ENCODE results near the gene TES. TPM values are rescaled to one million over a fixed set of nuclear protein-coding genes. Genes with fewer than 3 reads are reported as not detected.

Gene TES
- total RNA-seq, 1 donor from 2014 or later = 74.3 TPM

GRCh38 chr7:116193329-116194087 lies 16.8 kb upstream of the TES start:
- DNase-seq (ENCODE audit: low spot score) = no peak

DNA sequence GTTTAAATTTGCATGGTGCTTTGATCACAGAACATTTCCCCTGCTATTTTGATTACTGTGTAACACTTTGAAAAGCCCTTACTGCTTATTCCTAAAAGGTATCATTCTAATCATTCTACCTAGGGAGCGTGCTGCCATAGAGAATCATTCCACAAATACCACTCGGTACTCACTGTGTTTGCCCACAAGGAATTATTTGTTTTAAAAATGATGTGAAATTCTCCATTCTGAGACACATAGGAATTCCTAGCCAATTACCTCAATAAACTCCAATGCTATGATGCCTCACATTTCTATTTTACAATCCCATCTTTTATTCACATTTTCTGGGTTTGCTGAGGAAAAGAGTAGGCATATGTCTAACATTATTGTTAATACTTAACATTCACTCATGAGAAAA lies 16.2 kb upstream of the TES start:
- no peak for DNase-seq (ENCODE audit: low spot score)

DNA sequence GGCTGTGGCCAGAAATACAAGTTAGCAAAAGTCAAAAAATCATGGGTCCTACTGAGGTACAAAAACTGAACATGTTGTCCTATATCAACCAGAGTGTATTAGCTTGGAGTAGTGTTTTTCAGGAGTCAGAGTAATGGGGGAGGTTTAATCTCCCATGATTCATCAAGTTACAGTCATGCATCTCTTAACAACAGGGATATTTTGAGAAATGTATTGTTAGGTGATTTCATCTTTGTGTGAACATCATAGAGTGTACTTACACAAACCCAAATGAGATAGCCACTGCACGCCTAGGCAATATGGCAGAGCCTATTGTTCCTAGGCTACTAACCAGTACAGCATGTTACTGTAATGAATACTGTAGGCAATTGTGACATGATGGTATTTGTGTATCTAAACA lies 14.9 kb upstream of the TES start:
- no peak for DNase-seq (ENCODE audit: low spot score)

DNA sequence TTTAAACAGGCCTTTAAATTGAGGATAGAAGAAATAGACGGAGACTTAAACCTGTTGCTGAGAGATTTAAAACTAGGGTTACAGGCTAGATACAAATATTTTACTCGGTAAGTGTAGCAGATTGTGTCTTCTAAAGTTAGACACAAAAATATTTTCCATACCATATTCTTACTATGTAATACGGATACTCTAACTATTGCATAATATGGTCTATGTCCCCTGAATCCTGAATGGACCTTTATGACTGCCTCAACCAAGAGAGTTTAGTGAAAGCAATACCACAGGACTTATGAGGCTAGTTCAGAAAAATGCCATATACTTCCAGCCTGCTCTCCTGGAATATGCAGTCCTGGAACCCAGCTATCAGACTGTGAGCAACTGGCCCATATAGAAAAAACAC lies 13.4 kb upstream of the TES start:
- DNase-seq (ENCODE audit: low spot score) = no peak

- no peak for DNase-seq (ENCODE audit: low spot score)
Observed at GRCh38 chr7:116197360-116197759, 13.0 kb upstream of the TES start.

DNA sequence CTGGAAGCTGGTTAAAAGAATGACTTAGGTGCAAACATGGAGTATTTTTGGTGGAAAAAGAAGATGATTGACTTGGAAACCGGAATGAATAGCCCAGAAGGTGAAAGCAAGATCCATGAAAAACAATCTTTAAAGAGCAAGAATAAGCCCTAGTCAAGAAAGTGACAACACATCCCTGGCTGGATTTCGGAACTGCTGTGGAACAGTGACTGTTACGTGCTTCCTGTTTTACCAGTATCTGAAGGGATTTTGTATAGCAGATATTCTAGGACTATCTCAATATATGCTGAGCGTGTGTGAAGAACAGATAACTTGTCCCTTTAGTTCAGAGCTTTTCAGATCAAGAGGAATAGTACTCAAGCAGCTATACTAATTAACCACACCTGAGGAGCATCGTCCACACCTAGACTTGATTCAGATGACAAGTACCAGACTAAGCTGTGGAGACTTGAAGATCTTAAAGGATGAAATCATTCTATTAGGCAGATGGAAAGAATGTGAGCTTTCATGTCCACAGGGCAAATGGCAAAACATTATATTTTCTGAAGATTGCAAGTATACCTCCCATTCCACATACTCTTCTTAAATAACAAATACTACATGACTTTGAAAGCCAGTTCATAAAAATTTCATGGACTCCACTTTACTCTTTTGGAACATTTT lies 11.5 kb upstream of the TES start:
- DNase-seq (ENCODE audit: low spot score) = no peak

DNA sequence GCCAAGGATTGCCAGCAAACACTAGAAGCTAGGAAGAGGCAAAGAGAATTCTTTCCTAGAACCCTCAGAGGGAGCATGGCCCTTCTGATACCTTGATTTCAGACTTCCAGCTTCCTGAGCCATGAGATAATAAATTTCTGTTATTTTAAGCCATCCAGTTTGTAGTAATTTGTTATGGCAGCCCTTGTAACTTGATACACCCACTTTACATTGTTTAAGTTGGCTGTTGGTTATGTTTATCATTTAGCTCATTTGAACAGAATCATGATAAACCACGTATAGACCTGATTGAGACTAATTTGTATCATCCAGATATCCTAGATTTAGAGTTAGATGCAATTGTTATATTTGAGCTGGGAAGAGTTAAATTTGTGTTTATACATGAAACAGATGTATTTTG lies 9.4 kb upstream of the TES start:
- DNase-seq (ENCODE audit: low spot score) = no peak

DNA sequence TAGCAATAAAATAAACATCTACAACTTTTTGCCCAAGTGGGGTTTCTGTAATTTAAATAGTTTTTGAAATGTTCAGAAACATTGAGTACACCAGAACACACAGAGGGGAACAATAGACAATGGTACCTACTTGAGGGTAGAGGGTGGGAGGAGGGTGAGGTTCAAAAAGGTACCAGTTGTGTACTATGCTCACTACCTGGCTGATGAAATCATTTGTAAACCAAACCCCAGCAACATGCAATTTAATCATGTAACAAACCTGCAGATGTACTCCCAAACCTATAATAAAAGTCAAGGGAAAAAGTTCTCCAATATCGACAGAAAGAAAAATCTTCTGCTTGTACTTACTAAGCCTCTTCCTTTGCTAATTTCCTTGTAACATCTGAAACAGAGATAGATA lies 4.2 kb upstream of the TES start:
- no peak for DNase-seq (ENCODE audit: low spot score)

DNA sequence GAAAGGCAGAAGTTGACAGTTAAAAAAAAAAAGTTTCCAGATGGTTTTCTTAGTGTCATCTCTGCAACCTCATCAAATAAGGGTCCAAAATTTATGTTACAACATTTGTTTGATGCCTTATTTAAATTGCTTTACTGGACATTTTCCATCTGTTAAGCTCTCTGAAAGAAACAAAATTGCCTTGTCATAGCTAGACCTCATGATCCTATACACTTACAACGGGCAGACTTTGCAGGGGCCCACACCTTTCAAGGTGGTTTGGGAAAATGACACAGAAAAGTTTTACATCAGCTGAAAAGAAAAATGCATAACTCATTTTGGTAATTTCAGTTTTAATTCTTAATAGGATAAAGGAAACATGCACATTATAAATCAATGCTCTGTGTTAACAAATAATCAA lies 1.4 kb upstream of the TES start:
- no peak for DNase-seq (ENCODE audit: low spot score)

- DNase-seq (ENCODE audit: low spot score) = no peak
Observed at GRCh38 chr7:116209561-116210070, 723 bp upstream of the TES start.

DNA sequence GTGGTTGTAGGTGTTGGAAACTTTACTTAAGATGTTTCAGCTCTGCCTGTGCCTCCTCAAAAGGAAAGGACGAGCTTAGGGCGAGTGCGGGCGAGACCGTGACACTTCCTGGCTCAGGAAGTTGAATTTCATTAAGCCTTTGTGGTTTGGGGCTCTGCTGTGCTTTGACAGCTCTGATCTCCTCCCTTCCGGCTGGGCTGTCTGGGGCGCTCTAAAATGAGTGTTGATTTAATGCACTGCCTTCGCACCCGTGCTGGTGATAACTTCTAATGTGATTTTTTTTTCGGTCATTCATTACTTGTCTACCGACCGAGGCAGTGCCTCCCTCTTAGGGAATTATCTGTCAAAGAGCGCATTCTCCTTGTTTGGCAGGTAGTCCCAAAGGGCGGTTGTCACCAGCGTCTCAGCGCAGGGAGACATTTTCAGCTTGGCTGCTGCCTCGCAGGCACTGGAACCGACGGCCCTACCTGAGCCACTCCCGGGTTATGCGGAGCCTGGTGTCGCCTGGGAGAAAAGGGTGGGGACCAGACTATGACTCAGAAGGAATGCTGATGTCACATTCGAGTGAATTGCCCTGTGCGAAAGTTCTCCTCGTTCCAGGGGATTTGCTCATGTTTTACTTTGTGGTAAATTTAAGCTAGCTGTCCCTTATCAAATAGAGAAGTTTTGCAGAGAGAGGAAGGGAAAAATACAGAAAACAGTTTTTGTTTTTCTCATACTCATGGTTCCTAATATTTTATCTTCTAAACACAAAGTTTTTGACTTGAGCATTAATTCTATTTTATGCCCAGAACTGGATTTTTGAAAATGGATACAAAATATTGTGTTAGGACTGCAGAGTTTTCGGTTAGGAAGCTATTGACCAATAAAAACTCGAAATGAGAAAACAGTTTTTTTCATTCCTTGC lies 920 bp downstream of the TES start:
- peak; percentile 87 for DNase-seq (ENCODE audit: low spot score)

- DNase-seq (ENCODE audit: low spot score) = no peak
Observed at GRCh38 chr7:116211913-116212596, 1.7 kb downstream of the TES start.

DNA sequence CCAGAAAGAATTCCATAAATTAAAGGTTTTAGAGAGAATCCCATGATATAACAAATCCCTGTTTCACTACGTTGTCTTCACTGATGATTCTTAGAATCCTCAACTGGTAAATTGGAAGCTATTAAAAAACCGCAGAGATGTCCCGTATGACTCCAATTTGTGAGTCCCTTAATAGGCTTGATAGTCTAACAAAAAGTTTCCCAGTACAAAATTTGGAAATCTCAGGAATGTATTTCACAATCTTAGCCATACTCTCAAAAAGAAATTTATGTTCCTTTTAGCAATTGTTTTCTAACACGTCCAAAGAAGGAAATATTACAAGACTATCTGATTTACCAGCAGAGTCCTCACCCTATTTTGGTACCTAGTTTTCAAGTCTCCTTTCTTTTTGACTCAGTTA lies 2.5 kb downstream of the TES start:
- no peak for DNase-seq (ENCODE audit: low spot score)

DNA sequence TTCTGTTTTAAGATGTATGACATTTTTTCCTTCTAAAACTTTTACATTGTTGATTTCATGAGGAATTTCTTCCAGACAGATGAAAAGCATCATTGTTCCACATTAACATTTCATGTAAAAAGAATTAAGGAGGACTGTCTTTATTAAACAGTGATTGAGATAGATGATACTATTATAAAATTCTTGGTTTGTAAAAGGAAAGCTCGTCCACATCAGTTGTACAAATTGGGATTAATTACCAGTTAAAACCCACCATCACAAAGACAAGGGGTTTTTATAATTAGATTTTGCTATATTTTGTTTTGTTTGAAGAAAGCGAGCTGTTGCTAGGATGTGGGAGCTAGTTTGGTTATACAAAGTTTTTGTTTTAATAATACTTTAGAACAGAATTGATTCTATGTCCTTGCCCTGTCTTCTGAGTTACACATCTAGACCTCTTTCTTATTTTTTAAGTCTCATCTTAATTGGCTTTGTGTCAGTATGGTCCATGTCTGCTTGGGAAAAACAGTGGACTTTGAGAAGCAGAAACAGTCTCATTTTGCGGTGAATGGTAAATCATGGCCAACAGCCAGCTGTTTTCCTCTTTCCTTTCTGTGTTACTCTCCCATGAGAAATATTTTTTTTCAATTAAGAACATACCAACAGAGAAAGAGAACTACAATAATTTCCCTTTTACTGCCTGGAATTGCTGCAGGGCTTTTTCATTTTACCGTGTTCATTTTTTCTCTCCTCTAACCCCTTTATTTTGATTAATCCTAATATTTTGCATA lies 3.2 kb downstream of the TES start:
- no peak for DNase-seq (ENCODE audit: low spot score)

DNA sequence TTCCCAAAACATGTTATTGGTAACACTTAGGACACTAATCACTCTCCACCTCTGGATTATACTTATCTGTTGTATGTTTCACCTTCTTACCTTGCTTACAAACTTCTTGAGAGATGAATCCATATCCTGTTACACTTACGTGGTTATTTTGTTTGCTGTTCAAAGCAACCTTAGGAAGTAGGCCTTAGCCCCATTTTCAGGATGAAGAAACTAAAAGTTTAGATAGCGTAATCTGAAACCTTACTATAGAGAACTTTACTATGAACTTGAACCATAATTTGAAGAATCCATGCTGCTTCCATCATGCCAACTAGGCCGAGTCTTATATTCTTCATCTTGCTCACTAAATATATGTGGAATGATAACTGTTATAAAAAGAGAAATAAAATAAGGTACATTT lies 4.6 kb downstream of the TES start:
- DNase-seq (ENCODE audit: low spot score) = no peak

GRCh38 chr7:116215551-116215950 lies 5.2 kb downstream of the TES start:
- no peak for DNase-seq (ENCODE audit: low spot score)

- DNase-seq (ENCODE audit: low spot score) = no peak
Observed at GRCh38 chr7:116216956-116217571, 6.7 kb downstream of the TES start.

- no peak for DNase-seq (ENCODE audit: low spot score)
Observed at GRCh38 chr7:116218051-116218645, 7.8 kb downstream of the TES start.

GRCh38 chr7:116218747-116219146 lies 8.4 kb downstream of the TES start:
- no peak for DNase-seq (ENCODE audit: low spot score)

DNA sequence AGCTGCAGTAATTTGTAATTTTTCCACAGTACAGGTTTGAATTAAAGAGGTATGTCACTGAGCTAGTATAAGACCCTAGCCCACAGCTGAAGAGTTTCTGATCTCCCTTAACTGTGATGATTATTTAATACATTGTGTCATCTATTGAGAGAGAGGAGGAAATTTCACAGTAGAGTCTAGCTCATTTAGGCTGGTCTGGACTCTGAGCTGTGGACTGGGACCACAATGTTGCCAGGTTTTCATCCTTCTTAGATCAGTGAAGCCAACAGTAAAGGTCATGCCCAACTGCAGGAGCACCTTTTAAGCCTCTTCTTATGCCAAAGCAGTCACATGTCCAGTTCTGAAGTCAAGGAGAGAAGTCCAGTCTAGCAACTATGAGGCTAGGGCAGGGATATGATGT lies 8.9 kb downstream of the TES start:
- DNase-seq (ENCODE audit: low spot score) = no peak
